Tibial nerve (tissue), 4 donors: Measurements from ENCODE around the gene ACRV1.

Experiments used
- EP300 ChIP-seq, 2 donors: sonication (generic); formaldehyde crosslinking; IDR thresholded peaks; one replicate each; pipeline ENCODE4 v1.6.1; 2017; ENCODE audit warnings: antibody characterized with exemption in 2 of 2, mild to moderate bottlenecking in 1 of 2
- POLR2A ChIP-seq, 2 donors: fragments of 450-650 bp; IDR thresholded peaks; one replicate each; pipeline ENCODE4 v1.6.1; 2017; ENCODE audit warnings: antibody characterized with exemption in 2 of 2, mild to moderate bottlenecking in 2 of 2, moderate library complexity in 2 of 2
- TF ChIP-seq, protein P1 (sequence below), 5 experiments: fragments of 200-600 bp in 3 of 5; fragments of 450-650 bp in 2 of 5; sonication (generic) in 3 of 5; IDR thresholded peaks; one replicate each; pipeline ENCODE4 v1.5.1; 2016 to 2019; ENCODE audit warnings: antibody characterized with exemption in 5 of 5, mild to moderate bottlenecking in 3 of 5, moderate library complexity in 2 of 5

DNA sequence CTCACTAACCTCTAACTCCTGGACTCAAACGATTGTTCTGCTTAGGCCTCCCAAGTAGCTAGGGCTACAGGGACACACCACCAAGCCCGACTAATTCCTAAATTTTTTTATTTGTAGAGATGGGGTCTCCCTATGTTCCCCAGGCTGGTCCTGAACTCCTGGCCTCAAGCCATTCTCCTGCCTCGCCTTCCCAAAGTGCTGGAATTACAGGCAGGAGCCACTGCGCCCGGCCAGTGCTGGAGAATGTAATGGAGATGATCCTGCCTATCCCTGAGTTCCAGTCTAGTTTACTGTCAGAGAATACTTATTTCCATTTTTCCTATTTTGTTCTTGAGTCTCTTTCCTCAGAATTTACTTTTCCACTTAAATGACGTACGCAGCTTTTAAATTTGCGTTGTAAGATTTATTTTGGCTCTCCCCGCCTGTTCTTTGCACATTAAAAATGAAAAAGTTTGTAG lies 55.9 kb downstream of the ACRV1 start, which contains the start of gene CHEK1:
- TF ChIP-seq POLR2A (IDR thresholded peaks at IDR 0.05), result no peak
- TF ChIP-seq, protein P1, sequence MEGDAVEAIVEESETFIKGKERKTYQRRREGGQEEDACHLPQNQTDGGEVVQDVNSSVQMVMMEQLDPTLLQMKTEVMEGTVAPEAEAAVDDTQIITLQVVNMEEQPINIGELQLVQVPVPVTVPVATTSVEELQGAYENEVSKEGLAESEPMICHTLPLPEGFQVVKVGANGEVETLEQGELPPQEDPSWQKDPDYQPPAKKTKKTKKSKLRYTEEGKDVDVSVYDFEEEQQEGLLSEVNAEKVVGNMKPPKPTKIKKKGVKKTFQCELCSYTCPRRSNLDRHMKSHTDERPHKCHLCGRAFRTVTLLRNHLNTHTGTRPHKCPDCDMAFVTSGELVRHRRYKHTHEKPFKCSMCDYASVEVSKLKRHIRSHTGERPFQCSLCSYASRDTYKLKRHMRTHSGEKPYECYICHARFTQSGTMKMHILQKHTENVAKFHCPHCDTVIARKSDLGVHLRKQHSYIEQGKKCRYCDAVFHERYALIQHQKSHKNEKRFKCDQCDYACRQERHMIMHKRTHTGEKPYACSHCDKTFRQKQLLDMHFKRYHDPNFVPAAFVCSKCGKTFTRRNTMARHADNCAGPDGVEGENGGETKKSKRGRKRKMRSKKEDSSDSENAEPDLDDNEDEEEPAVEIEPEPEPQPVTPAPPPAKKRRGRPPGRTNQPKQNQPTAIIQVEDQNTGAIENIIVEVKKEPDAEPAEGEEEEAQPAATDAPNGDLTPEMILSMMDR (IDR thresholded peaks at IDR 0.05), result no peak
- TF ChIP-seq EP300 (IDR thresholded peaks at IDR 0.05), result no peak
